BLaER1 (cell line): ENCODE measurements around the gene KRT3.
"Not testable (repeated sequence)": the region's sequence is repeated elsewhere in the genome, so short reads cannot be mapped to it uniquely, and the experiment has no call there.

Experiments used
- H3K27ac ChIP-seq: shearing (Covaris generic); formaldehyde crosslinking; 2 replicates; pipeline ENCODE4 v1.8.1; 2022
- H3K27me3 ChIP-seq: shearing (Covaris generic); formaldehyde crosslinking; 2 replicates; pipeline ENCODE4 v1.8.1; 2022
- H3K36me3 ChIP-seq: shearing (Covaris generic); formaldehyde crosslinking; 2 replicates; pipeline ENCODE4 v1.8.1; 2022
- H3K4me1 ChIP-seq: shearing (Covaris generic); formaldehyde crosslinking; 2 replicates; pipeline ENCODE4 v1.8.1; 2022
- H3K4me2 ChIP-seq: shearing (Covaris generic); formaldehyde crosslinking; 2 replicates; pipeline ENCODE4 v1.8.1; 2022
- H3K4me3 ChIP-seq: shearing (Covaris generic); formaldehyde crosslinking; 2 replicates; pipeline ENCODE4 v1.8.1; 2022
- H3K9ac ChIP-seq: shearing (Covaris generic); formaldehyde crosslinking; 2 replicates; pipeline ENCODE4 v1.8.1; 2022
- H3K9me3 ChIP-seq: shearing (Covaris generic); formaldehyde crosslinking; 2 replicates; pipeline ENCODE4 v1.8.1; 2022
- H4K20me1 ChIP-seq: shearing (Covaris generic); formaldehyde crosslinking; 2 replicates; pipeline ENCODE4 v1.8.1; 2022
- Cebpa-rat ChIP-seq: shearing (Covaris generic); IDR thresholded peaks from 2 replicates; pipeline ENCODE4 v1.8.1; 2022

KRT3 gene

GRCh38 chr12:52798003-52798670 lies 2.2 kb upstream of the KRT3 start:
- H3K27ac ChIP-seq, result no peak overlapping the region

GRCh38 chr12:52797529-52797894 lies 1.6 kb upstream of the KRT3 start:
- Histone ChIP-seq H3K9ac (no peak overlapping the region), H3K27ac (no peak overlapping the region), H3K27me3 (no peaks in the 10 kb centered on the region), H4K20me1 (no peaks in the 10 kb centered on the region), H3K4me2 (no peak overlapping the region), H3K9me3 (no peaks in the 10 kb centered on the region), H3K36me3 (no peaks in the 10 kb centered on the region), H3K4me3 (no peak overlapping the region), H3K4me1 (no peaks in the 10 kb centered on the region)
- no peak for TF ChIP-seq Cebpa-rat

More at GRCh38 chr12:52798003-52798670, 2.2 kb upstream of the KRT3 start:
- Histone ChIP-seq H3K36me3 (no peaks in the 10 kb centered on the region), H3K9ac (no peak overlapping the region), H3K9me3 (no peaks in the 10 kb centered on the region), H4K20me1 (no peaks in the 10 kb centered on the region), H3K27me3 (no peaks in the 10 kb centered on the region), H3K4me1 (no peaks in the 10 kb centered on the region), H3K4me3 (no peak overlapping the region), H3K4me2 (no peak overlapping the region)
- TF ChIP-seq Cebpa-rat, result no peak

GRCh38 chr12:52796839-52797528 lies 1.1 kb upstream of the KRT3 start:
- H3K4me2 ChIP-seq, result no peak overlapping the region
- H3K9me3 ChIP-seq, result no peaks in the 10 kb centered on the region
- no peaks in the 10 kb centered on the region for H4K20me1 ChIP-seq
- H3K4me3 ChIP-seq, result no peak overlapping the region
- H3K4me1 ChIP-seq, result no peaks in the 10 kb centered on the region
- H3K27me3 ChIP-seq, result no peaks in the 10 kb centered on the region
- no peak for TF ChIP-seq Cebpa-rat
- no peaks in the 10 kb centered on the region for H3K36me3 ChIP-seq
- H3K9ac ChIP-seq, result no peak overlapping the region
- H3K27ac ChIP-seq, result no peak overlapping the region

- no peak for TF ChIP-seq Cebpa-rat
- H3K4me3 ChIP-seq, result no peak overlapping the region
- H3K4me1 ChIP-seq, result no peaks in the 10 kb centered on the region
- no peaks in the 10 kb centered on the region for H4K20me1 ChIP-seq
- H3K4me2 ChIP-seq, result no peak overlapping the region
- H3K9ac ChIP-seq, result no peak overlapping the region
- no peak overlapping the region for H3K27ac ChIP-seq
- H3K36me3 ChIP-seq, result no peaks in the 10 kb centered on the region
- no peaks in the 10 kb centered on the region for H3K9me3 ChIP-seq
- no peaks in the 10 kb centered on the region for H3K27me3 ChIP-seq
These were observed 495 bp upstream of the KRT3 start for GRCh38 chr12:52796429-52796794.

- H3K36me3 ChIP-seq, H3K9ac ChIP-seq, H3K4me3 ChIP-seq: not testable (repeated sequence)
These were observed 614 bp downstream of the KRT3 start for GRCh38 chr12:52795332-52795674.

GRCh38 chr12:52794479-52795331 lies 1.2 kb downstream of the KRT3 start:
- TF ChIP-seq Cebpa-rat, result no peak
- Histone ChIP-seq H3K4me2 (no peak overlapping the region), H3K4me3 (no peak overlapping the region), H4K20me1 (no peaks in the 10 kb centered on the region), H3K9me3 (no peaks in the 10 kb centered on the region), H3K9ac (no peak overlapping the region), H3K27me3 (no peaks in the 10 kb centered on the region), H3K4me1 (no peaks in the 10 kb centered on the region), H3K27ac (no peak overlapping the region), H3K36me3 (no peaks in the 10 kb centered on the region)

More at GRCh38 chr12:52795332-52795674, 614 bp downstream of the KRT3 start:
- not testable (repeated sequence) for H3K27ac ChIP-seq, H3K4me1 ChIP-seq, H3K4me2 ChIP-seq, H3K27me3 ChIP-seq, H4K20me1 ChIP-seq, H3K9me3 ChIP-seq

GRCh38 chr12:52792185-52793029 lies 3.5 kb downstream of the KRT3 start:
- TF ChIP-seq Cebpa-rat, result no peak
- H3K9me3 ChIP-seq, result no peaks in the 10 kb centered on the region
- no peaks in the 10 kb centered on the region for H4K20me1 ChIP-seq
- H3K27ac ChIP-seq, result no peak overlapping the region
- H3K36me3 ChIP-seq, result no peaks in the 10 kb centered on the region
- no peaks in the 10 kb centered on the region for H3K27me3 ChIP-seq
- H3K4me2 ChIP-seq, result no peak overlapping the region
- no peaks in the 10 kb centered on the region for H3K4me1 ChIP-seq
- H3K9ac ChIP-seq, result no peak overlapping the region
- no peak overlapping the region for H3K4me3 ChIP-seq

GRCh38 chr12:52791271-52792184 lies 4.4 kb downstream of the KRT3 start:
- Histone ChIP-seq H3K9me3 (no peaks in the 10 kb centered on the region), H3K4me3 (no peak overlapping the region), H4K20me1 (no peaks in the 10 kb centered on the region), H3K27ac (no peak overlapping the region), H3K4me1 (no peaks in the 10 kb centered on the region), H3K27me3 (no peaks in the 10 kb centered on the region), H3K4me2 (no peak overlapping the region), H3K36me3 (no peaks in the 10 kb centered on the region), H3K9ac (no peak overlapping the region)
- TF ChIP-seq Cebpa-rat, result no peak
